Superior temporal gyrus (tissue), 1 donor: ENCODE results near the gene APRT.

Experiments
- DNase-seq: peaks from one replicate; pipeline ENCODE4 v3.0.0-alpha.2; 2016; ENCODE audit errors: extremely low spot score

The APRT gene

GRCh38 chr16:88811769-88812512 is at the start of gene APRT:
APRT (minus strand) TSS chr16:88811928; CDS start chr16:88811899, 29 bp downstream.
- DNase-seq: peak; percentile 86

GRCh38 chr16:88861359-88861758 is 49.6 kb upstream of the APRT start:
- DNase-seq: no peak

- DNase-seq: no peak
Observed at GRCh38 chr16:88859381-88860091, 47.8 kb upstream of the APRT start.

GRCh38 chr16:88857728-88858339 is 46.1 kb upstream of the APRT start:
- peak; percentile 88 for DNase-seq

- DNase-seq: peak; percentile 97
Observed at GRCh38 chr16:88856828-88857727, 45.4 kb upstream of the APRT start, which contains the start of the genes GALNS and TRAPPC2L. GALNS (minus strand) TSS chr16:88856947; CDS start chr16:88856877, 70 bp downstream. TRAPPC2L (plus strand) TSS chr16:88857127; CDS start chr16:88857151, 24 bp downstream.

GRCh38 chr16:88856122-88856827 is 44.5 kb upstream of the APRT start:
- no peak for DNase-seq

- no peak for DNase-seq
Observed at GRCh38 chr16:88855736-88856121, 44.0 kb upstream of the APRT start.

GRCh38 chr16:88855176-88855575 is 43.4 kb upstream of the APRT start:
- peak; percentile 9 for DNase-seq

GRCh38 chr16:88854306-88855111 is 42.8 kb upstream of the APRT start:
- DNase-seq: no peak

- no peak for DNase-seq
Observed at GRCh38 chr16:88853325-88853941, 41.7 kb upstream of the APRT start.

GRCh38 chr16:88851616-88852015 is 39.9 kb upstream of the APRT start:
- no peak for DNase-seq

- no peak for DNase-seq
Observed at GRCh38 chr16:88850531-88851199, 38.9 kb upstream of the APRT start.

GRCh38 chr16:88848557-88848956 is 36.8 kb upstream of the APRT start:
- DNase-seq: no peak

- no peak for DNase-seq
Observed at GRCh38 chr16:88847654-88848053, 35.9 kb upstream of the APRT start.

- DNase-seq: no peak
Observed at GRCh38 chr16:88846088-88846487, 34.4 kb upstream of the APRT start.

GRCh38 chr16:88844419-88845036 is 32.8 kb upstream of the APRT start:
- peak; percentile 8 for DNase-seq

GRCh38 chr16:88843256-88843655 is 31.5 kb upstream of the APRT start:
- no peak for DNase-seq

- DNase-seq: no peak
Observed at GRCh38 chr16:88842806-88843205, 31.1 kb upstream of the APRT start.
